ENCODE measurements around the gene GRIK3. TPM values are rescaled to one million over a fixed set of nuclear protein-coding genes. Genes with fewer than 3 reads are reported as not detected.

Gene GRIK3
- total and polyA plus RNA-seq, 2 of the 8 experiments (the other 6 are each of a cell fraction or from before 2014, with no cell fraction given) = 2.1 to 3.4 TPM

DNA sequence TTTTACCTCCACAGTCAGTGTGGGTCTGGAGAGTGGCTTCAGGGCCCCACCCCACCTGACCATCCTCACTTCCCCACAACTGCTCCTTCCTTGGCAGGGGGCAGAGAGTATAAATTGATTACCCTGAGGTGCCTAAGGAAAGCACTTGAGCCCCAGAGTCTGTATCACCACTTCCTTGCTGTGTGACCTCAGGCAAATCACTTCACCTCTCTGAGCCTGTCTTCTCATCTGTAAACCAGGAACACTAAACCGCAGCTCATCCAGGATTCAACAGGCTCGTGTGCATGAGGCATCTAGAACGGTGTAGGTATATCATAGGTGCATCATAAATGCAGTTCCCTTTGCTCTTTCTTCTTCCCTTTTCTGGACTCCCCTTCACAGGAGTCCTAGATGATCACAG is 43.4 kb downstream of the GRIK3 start (continued):
- TF ChIP-seq HDAC6 (IDR thresholded peaks at IDR 0.05; ENCODE audit: low read depth, low read length) = no peak
- TF ChIP-seq SP4 (IDR thresholded peaks at IDR 0.05; ENCODE audit: low read length) = no peak
